HG02938 (cell line): ENCODE data around the gene MTHFSD.

Experiments used
- ATAC-seq: cut with Tn5 transposase; IDR thresholded peaks from one replicate; pipeline ENCODE4 v1.9.1; 2021; ENCODE audit warnings: mild to moderate bottlenecking, moderate library complexity; ENCODE audit not compliant: unreplicated experiment

MTHFSD gene

DNA sequence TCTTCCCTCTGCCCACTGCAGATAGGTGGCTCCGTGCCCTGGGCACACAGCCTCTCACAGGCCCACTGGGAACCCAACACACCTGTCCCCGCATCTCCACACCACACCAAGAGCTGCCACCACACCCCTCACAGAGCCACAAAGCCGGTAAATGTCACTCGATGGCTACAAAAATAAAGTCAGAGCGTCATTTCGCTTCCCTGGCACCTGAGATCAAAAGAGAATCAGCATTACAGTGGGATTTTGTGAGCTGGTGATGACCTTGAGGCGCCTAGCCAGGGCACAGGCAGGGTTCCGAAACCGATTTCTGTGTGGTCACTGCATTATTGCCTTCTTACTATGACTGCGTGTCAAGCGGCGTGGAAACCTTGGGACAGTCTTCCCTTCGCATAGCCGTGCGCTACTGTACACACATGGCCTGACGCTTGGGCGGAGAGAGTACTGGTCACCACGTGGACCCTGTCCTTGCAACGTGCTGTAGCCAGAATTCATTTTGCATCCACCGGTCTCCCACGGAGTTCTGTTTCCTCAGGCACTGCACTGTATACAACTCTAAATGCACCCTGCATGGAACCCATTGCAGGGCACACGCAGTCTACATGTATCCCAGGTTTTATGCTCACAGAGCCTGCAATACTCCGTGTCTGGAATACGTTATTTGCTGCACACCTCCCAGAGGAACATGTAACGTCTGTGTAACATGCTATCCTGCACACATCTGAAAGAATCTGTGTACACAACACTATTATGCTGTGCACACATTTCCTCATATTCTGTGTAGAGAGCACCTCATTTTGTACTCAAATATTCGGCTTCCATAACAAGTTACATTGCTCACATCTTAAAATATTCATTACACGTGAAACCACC, 50.5 kb downstream of the MTHFSD start:
- no peak for ATAC-seq

DNA sequence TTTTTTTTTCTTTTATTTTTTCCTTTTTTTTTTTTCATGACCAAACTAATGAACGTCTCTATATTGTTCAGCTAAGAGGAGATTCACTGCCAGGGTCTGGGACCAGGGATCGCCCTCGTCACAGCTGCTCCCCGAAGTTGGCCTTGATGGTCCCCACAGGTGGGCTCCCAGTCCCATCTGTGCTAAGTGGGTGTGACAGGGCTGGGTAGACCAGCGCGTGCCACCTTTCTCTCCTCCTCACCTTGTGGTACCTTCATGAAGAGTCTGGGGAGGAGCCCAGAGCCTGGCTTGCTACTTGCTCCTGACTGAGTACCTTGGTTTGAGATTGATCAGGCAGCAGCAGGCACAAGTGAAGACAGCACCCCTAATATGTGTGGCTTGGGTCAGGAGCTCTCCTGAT, 51.2 kb downstream of the MTHFSD start:
- no peak for ATAC-seq

DNA sequence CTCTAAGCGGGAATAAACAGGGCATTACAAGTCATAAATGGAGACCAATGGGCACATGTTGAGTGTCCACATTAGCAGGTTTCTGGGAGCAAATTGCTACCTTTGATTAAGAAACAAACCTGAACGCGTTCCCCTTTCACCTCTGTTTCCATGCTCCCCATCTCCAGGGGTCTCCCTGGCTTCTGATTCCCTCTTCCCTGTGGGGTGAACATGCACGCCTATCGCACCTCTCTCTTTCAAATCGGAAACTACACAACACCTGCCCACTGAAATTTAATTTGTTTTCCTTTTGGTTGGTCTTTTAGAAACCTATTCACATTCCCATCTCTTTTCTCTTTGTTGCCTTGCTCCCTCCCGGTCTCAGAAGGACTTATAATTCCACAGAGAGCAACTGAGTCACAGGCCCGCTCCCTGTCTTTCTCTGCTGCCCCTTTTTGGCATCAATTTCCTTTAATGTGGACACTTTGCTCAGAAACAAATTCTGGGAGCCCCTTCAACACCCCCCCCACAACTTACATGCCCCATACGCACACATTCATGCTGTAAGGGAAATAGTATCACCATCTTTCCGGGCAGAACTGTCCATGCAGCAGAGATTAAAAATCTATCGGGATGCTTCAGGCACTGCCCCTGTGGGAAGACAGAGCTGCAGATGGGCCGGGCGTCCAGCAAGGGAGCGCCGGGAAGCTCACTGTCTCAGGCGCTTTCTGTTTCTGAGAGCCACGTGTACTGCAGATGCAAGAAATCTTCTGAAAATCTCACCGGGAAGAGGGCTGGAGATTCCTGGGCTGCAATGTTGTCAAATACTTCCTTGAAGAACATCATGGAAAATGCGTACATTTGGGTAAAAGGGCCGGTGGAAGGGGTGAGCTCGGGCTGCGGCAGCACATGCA, 51.9 kb downstream of the MTHFSD start:
- no peak for ATAC-seq

DNA sequence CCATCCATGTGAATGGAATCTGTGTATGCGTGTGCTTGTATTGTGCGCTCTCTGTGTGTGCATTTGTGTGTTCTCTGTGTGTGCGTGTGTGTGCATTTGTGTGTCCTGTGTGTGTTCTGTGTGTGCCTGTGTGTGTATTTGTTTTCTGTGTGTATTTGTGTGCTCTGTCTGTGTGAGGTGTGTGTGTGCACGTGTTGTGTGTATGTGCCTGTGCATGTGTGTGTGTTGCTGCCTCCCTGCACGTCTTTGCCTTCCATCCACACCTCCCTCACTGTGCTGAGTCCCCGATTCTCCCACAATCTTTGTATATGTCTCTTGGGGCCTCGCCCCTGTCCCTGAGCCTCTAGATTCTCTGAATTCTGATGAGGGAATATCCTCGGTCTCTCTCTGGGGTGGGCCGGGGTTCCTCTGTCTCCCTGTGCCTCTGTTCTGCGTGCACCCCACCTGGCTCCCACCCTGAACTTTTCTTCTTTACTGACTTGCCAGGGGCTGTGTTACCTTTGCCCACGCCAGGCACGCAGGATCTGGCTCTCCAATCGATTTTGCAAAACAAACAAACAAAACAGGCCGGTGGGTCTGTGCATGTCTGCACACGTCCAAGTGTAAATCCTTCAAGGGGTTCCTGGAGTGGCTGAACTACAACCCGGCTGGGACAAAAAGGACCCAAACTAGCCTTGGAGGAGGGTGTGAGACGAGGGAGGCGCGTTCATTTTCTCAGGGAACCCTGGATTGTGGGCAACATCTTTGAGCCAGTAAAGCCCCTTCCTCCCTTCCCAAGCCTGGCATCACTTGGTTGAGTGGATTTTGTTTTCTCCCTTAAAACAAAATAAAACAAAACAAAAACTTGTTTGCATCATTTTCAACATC, 52.8 kb downstream of the MTHFSD start:
- ATAC-seq = no peak

DNA sequence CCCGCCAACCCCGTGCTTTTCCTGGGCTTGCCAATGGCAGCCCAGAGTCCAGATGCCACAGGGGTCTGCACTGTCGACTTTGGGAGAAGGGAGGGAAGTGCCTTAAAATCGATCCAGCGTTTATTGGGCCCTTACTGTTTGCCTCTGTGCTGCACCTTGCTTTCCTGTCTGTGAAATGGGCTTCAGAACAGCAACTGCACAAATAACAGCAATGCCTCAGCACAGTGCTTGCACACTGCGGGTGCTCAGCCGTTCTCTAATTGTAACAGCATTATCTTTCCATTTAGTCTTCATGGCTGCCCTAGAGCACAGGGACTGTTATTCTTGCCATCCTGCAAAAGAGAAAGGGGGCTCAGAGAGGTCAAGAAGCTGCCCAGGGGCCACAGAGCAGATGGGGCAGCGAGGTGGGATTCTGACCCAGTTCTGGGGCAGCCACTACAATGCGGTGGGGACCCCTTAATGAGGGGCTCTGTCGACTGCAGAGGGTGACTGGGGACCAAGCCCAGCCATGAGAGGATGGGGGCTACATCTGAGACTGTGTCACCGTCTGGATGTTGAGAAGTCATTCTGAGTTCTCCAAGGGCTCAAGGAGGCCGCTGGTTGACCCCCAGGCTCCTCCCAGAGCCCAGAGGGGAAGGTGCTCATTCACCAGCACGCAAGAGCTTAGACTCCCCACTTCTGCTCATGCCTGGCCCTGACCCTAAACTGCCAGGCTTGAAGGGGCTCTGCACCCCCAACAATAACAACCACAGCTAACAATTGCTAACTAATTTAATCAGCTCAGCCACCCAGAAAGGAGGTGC, 54.1 kb downstream of the MTHFSD start:
- ATAC-seq = no peak

DNA sequence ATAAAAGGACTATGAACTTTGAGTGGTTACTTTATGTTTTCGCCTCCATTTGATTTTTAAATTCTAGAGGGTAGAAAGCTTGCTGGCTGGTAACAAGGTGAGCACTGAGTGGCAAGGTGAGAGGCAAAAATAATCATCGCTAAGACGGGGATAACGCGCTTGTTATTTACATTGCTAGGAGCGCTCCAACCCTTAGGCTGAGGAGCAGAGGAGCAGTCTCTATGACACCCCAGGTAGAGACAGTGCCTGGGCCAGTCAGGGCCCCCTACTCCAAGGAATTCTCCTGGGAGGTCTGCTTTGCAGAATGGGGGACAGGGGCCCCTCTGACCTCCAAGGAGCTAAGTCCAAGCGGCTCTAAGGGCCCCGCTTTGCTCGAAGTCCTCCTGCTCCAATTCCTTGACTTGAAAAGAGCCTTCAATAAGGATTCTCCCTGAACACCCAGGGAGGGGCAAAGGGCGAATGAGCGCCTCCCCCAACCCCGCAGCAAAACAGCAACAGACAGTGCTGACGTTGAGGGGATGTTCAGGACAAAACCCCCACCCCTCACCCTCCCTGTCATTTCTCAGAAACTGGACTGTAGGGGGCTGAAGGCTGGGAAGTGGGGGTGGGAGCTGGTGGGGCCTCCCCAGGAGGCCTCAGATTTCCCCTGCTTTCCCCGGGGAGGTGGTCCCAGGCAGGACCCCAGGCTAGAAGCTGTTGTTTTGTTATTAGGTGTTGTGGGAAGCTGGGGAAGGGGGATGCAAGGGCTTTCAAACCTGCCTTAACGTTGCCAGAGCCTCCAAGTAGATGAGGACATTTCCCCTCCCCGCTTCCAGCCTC, 54.9 kb downstream of the MTHFSD start:
- no peak for ATAC-seq

DNA sequence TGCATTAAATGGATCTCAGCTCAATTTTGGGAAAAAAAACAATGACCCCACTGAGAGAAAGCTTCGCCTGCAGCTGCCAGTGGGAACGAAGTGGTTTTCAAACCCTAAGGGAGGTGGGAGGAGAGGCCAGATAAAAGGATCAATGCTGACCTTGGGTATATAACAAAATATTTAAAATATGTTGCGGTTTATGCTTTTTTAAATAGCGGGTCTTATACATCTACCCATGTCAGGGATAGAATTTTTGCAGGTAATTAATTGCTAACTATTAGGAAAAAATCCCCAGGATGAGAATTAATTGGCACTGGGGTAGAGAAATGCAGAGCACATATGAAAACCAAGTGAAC, 55.6 kb downstream of the MTHFSD start:
- ATAC-seq = no peak

DNA sequence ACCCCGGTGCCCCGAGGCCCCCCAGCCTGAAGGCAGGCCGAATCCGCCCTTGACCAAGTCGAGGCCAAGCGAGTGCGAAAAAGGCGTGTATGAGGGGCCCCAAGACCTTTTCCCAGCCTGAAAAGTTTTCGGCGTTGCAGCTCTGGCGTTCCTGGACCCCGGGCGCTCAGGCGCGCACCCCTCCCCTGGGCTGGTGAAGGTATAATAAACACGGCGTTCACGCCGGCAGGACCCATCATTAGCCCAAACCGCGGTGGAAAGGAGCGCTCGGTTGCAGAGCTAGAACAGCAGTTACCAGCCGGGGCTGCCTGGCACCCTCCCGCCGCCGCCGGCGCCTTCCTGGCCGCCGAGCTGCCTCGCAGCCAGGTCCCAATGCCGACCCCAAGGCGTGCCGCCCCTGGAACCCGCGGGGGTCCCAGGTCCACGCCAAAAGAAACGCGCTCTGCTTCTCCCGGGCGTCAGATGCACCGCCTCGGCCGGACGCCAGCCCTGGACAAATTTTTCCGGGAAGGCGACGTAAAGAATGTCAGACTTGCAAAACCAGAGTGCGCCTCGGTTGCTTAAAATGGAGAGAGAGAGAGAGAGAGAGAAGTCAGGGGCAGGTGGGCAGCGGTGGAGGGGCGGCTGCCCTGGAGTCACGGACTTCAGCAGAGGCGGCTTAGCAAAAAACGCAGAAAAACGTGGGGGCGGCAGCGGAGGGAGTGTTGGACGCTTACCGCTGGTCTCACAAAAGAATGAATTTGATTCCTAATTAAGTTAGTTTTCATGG, 56.2 kb downstream of the MTHFSD start:
- no peak for ATAC-seq

DNA sequence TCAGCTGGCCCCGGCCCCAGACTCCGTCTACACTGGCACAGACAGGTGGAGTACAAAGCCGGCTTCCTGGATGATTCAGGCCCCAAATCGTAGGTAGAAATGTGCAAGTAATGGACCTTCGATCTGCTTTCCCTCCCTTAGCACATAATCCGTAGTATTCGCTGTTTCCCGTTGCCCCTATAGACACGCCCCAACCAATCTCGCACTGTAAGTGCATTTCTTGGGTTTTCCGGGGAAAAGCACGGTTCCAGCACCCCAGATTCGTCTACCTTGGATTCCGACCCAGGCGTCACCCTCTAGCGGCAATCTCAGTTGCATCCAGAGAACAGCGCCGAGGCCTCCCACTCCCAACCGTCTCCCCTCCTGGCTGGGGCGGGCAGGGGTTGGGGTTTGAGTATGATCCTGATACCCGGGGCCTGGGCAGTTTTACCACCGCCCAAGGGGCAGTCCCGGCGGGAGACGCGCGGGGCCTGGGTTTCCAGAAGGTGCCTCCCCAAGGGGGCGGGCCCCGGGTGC, 56.8 kb downstream of the MTHFSD start:
- no peak for ATAC-seq

DNA sequence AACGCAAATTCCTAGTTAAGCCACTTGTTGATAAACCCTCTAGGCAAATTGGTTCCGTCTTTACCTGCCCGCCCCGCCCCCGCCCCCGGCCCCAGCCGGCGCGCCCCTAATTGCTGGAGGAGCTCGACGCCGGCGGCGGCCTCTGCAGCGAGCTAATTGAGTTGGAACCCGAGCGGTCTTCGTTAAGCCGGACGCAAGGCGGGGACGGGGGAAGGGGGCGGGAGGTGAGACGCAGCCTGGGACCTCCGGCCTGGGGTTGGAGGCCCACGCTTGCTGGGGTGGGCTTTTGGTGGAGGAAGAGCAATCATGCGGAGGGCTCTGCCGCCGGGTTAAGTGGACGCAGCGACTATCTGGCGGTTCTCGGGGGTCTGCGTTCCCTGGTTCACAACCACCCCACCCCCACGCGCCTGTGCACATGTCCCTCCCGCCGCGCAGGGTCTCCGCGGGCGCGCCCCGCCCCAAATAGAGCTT, 57.4 kb downstream of the MTHFSD start:
- no peak for ATAC-seq

DNA sequence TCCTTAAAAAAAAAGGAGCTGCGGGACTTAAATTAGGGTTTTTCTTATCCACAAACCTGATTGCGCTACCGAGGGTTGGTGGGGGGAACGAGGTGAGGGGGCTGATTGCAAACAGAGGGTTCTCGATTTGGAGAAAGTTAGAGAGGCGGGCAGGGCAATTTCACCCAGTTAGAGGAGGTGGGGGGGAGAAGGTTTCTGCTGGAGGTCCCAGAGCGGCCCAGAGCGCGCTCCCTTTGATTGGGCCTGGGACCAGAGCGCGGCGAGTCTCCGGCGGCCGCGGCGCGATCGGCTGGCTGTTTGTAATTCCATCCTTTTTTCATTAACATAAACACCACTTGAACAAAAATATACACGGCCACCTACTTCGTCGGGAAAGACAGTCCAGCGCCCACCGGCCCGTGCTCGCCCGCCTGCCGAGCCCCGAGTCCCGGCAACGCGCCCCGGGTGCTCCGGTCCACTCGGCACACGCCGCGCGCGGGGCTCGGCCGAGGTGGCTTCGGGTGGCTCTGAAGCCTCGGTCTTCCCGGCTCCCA, 58.0 kb downstream of the MTHFSD start:
- ATAC-seq = no peak

DNA sequence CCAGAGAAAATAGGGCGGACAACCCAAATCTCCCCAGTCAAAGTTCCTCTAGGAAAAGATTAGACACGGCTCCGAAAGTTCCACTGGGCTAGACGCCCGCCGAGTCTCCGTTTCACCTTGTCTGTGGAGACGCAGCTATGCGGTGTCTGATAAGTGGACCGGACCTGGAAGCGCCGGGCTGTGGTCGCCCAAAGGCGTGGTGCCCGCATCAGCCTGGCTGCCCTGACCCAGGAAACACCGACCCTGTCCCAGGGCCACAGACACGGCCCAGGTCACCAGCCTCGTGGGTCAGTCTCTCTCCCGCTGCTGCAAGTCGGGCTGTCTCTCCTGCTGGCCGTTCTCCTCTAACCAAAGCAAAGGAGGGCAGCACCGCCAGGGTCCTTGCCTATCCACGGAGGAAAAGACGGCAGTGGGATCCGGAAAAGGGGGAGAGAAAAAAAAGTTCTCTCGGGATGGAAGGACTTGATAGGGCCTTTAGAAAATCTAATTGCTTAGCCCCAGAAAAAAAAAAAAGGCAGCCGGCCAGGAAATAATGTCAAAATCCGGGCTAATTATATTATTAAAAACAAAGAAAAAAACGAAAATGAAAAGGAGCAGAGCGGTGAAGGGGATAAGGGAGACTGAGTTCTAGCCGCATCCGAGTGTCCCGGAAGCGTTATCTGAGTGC, 58.6 kb downstream of the MTHFSD start:
- ATAC-seq = no peak

DNA sequence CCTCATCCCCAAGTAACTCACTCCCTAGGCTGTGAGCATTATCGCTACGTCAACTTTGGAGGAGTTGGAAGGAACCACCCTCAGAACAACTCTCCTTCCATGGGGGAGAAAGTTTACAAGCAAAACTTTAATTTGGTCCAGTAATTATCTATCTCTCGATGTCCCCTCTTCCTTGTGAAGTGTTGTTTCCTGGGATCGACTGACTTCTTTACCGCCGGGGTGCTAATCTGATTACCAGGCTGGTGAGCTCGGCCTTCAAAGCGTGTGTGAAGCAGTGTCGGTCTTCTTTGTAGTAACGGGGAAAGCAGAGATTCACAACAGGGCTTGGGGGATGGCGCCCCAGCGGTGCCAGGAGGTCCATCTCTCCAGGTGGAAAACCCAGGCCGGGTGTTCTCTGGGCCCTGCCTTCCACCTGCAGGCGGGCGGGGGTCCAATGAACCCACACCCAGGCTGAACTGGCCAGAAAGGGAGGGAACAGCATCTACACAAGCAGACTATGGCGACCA, 59.2 kb downstream of the MTHFSD start:
- ATAC-seq = no peak

DNA sequence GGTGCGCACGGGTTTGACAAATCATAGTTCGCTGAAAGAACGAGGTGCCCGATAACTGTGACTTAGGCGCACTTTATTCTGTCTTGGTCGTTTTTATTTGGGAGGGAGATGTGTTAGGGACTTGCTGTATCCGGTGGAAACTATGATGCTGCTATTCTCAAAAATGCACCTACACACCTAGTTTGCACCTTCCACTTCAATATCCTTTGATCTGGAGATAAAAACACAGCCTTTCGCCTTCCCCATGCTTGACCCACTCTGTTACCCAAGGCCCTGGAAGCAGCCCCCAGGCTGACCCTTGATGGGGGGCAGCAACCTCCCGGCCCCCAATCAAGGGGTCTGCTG, 59.7 kb downstream of the MTHFSD start:
- no peak for ATAC-seq

DNA sequence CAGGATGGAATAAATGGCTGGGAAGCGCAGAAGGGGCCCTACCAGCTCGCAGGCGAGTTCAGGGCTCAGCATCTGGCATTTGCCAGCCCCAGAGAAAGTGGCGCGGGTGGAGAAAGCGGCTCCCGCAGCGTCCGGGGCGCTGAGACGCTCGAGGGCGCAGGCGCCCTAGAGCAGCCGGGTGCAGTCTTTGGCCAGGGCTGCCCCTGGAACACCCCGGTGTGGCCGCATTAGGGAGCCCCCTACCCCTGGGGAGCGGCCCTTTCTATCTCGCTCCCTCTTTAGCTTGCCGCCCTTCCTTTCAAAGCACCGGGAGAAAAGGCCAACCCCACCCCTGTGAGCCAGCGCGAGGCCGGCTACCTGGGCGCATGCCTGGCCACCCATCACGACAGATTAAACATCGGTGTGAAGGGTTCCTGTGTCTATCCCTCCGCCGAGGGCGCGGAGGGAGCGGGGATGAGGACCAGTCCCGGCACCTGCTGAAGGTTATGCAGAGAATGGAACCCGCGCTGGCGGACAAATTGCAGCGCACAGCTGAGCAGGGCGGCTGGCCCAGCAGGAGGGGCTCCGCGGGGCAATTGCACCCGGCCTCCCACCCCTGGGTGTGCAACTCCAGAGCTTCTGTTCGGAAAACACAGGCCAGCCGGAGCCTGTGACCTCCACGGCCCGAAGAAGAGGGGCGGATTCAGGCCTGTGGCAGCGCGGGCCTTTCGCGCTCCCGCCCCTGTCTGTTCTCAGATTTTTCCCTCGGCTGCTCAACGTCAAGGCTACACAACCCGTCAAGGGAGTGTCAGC, 60.3 kb downstream of the MTHFSD start:
- no peak for ATAC-seq

DNA sequence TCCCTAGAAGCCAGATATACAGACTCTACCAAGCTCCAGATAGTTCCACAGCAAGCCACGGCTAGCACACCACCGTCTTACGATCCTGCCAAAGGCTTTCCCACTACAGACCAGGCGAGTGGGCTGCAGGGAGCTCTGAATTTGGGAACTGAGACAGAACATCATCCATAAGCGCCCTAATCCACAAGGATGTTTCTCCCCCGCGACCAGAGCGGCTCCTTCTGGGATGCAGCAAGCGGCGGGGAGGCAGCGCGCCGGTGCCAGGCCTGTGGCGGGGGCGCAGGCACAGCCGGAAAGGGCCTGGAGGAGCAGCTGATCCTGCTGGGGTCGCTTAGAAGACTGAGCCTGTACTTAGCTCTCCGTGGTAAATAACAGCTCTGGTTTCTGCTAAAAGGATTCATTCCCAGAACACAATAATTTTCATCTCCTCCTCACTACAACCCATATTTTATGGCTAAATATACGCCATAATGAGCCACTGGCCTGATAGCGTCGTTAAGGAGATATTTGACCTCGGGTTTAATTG, 60.9 kb downstream of the MTHFSD start:
- no peak for ATAC-seq
